Muscle of back (tissue), 11 donors: Measurements from ENCODE around the gene COL23A1. TPM values are rescaled to one million over a fixed set of nuclear protein-coding genes. Genes with fewer than 3 reads are reported as not detected.
A peak's percentile ranks its signal among the peaks of the same experiment; 100 is the strongest.

Source experiments
- DNase-seq, 3 donors: peaks; one replicate each; pipeline versions ENCODE4 v3.0.0 to v3.0.0-alpha.2; 2013
- polyA plus RNA-seq, 10 donors: library from polyadenylated mRNA; unstranded; fragments of 120-200 nt; gene quantifications; one replicate each; pipeline ENCODE4 v1.2.1, GENCODE V29; 2013; ENCODE audit not compliant: insufficient read length in 10 of 10

The COL23A1 gene
- polyA plus RNA-seq, 10 donors, result 0.67 to 13.2 (median 4.5) TPM

GRCh38 chr5:178288401-178289368 is 301.5 kb downstream of the COL23A1 start:
- DNase-seq, result peak in 1 of 3 donors; percentile 32

- DNase-seq, result no peak
These were observed 302.4 kb downstream of the COL23A1 start for GRCh38 chr5:178287791-178288105.

GRCh38 chr5:178287091-178287790 is 303.0 kb downstream of the COL23A1 start:
- DNase-seq, result no peak

- DNase-seq, result no peak
These were observed 303.7 kb downstream of the COL23A1 start for GRCh38 chr5:178286226-178287090.

GRCh38 chr5:178285399-178286225 is 304.6 kb downstream of the COL23A1 start:
- DNase-seq, result no peak

GRCh38 chr5:178284996-178285395 is 305.2 kb downstream of the COL23A1 start:
- DNase-seq, result no peak

GRCh38 chr5:178284093-178284675 is 306.0 kb downstream of the COL23A1 start:
- no peak for DNase-seq

GRCh38 chr5:178283520-178283919 is 306.7 kb downstream of the COL23A1 start:
- DNase-seq, result no peak

- no peak for DNase-seq
These were observed 307.8 kb downstream of the COL23A1 start for GRCh38 chr5:178282391-178282790.

GRCh38 chr5:178281331-178281730 is 308.9 kb downstream of the COL23A1 start:
- no peak for DNase-seq

GRCh38 chr5:178280631-178281030 is 309.6 kb downstream of the COL23A1 start:
- DNase-seq, result no peak

- DNase-seq, result peak; percentile 66 to 92 (median 85)
These were observed 310.3 kb downstream of the COL23A1 start for GRCh38 chr5:178279723-178280438.

- DNase-seq, result no peak
These were observed 311.0 kb downstream of the COL23A1 start for GRCh38 chr5:178279026-178279722.

GRCh38 chr5:178278358-178279023 is 311.7 kb downstream of the COL23A1 start:
- no peak for DNase-seq

- no peak for DNase-seq
These were observed 312.3 kb downstream of the COL23A1 start for GRCh38 chr5:178277866-178278265.

GRCh38 chr5:178277346-178277745 is 312.8 kb downstream of the COL23A1 start:
- no peak for DNase-seq

GRCh38 chr5:178274781-178275537 is 315.2 kb downstream of the COL23A1 start:
- DNase-seq, result no peak
